Measurements from ENCODE around the gene RIOK3. TPM values are rescaled to one million over a fixed set of nuclear protein-coding genes. Genes with fewer than 3 reads are reported as not detected.

Gene RIOK3
- total RNA-seq, 5 donors from 2014 or later (not counting 1 experiment from before 2014, with no cell fraction given), result 63.1 to 99.2 (median 65.3) TPM

GRCh38 chr18:23462876-23463275 is 9.8 kb downstream of the RIOK3 start:
- Histone ChIP-seq H3K4me1 (ENCODE audit: control insufficient read depth in 1 of 2, extremely low read depth in 1 of 2, insufficient read depth in 2 of 2, low read length in 2 of 2) (peaks cover 3 to 24% of the 10 kb centered on the region in 2 experiments), H3K36me3 (ENCODE audit: control insufficient read depth in 2 of 2, extremely low read depth in 1 of 2, insufficient read depth in 1 of 2, low read length in 1 of 2) (peaks cover 3 to 57% of the 10 kb centered on the region in 2 donors), H3K27me3 (replicated peaks in 1 of 2; ENCODE audit: control insufficient read depth in 2 of 2, extremely low read depth in 1 of 2, insufficient read depth in 2 of 2, low read length in 1 of 2) (no peaks in the 10 kb centered on the region), H3K9me3 (no peaks in the 10 kb centered on the region), H3K27ac (ENCODE audit: low read length) (no peak overlapping the region), H3K4me3 (ENCODE audit: control insufficient read depth in 1 of 2, extremely low read depth in 1 of 2, low read length in 1 of 2) (no peak overlapping the region)
- Mint-ChIP-seq H3K27me3 (no peaks in the 10 kb centered on the region), H3K9me3 (no peaks in the 10 kb centered on the region), H3K4me1 (peaks cover 36 to 41% (median 39%) of the 10 kb centered on the region in 3 donors), H3K27ac (no peak overlapping the region), H3K36me3 (peaks cover 35% of the 10 kb centered on the region), H3K4me3 (no peak overlapping the region)
- DNase-seq (no peak), ATAC-seq (replicated peaks in 1 of 4) (no peak)
- POLR2A ChIA-PET, result interaction anchor here in 1 of 2 donors (0.7 kb wide), 1 partner anchor 283 kb away, joined by 3 read pairs; no protein-coding TSS in a partner anchor
- WGBS (ENCODE audit: insufficient coverage), result no CpG with 5 or more reads among the region's 2 CpGs
- CTCF ChIA-PET, result interaction anchor here in 1 of 2 donors (0.6 to 1.3 kb wide), 3 partner anchors 23 to 1850 kb away, joined by 3 to 5 read pairs (median 3); no protein-coding TSS in a partner anchor

- CTCF ChIA-PET, result interaction anchor here in 1 of 2 donors (0.6 to 0.7 kb wide), 2 partner anchors 145 to 800 kb away, joined by 4 to 8 read pairs; no protein-coding TSS in a partner anchor
- DNase-seq, result no peak
- Histone ChIP-seq H3K27me3 (replicated peaks in 1 of 2; ENCODE audit: control insufficient read depth in 2 of 2, extremely low read depth in 1 of 2, insufficient read depth in 2 of 2, low read length in 1 of 2) (no peaks in the 10 kb centered on the region), H3K9me3 (no peaks in the 10 kb centered on the region), H3K4me1 (ENCODE audit: control insufficient read depth in 1 of 2, extremely low read depth in 1 of 2, insufficient read depth in 2 of 2, low read length in 2 of 2) (no peaks in the 10 kb centered on the region), H3K36me3 (ENCODE audit: control insufficient read depth in 2 of 2, extremely low read depth in 1 of 2, insufficient read depth in 1 of 2, low read length in 1 of 2) (peaks cover 7 to 78% of the 10 kb centered on the region in 2 donors), H3K27ac (ENCODE audit: low read length) (no peak overlapping the region), H3K4me3 (ENCODE audit: control insufficient read depth in 1 of 2, extremely low read depth in 1 of 2, low read length in 1 of 2) (no peak overlapping the region)
- ATAC-seq (replicated peaks in 1 of 4), result no peak
- no peaks in the 10 kb centered on the region for H3K27me3 Mint-ChIP-seq
- H3K4me1 Mint-ChIP-seq, result peaks cover 0 to 13% (median 1%) of the 10 kb centered on the region in 3 donors
- peaks cover 34% of the 10 kb centered on the region for H3K36me3 Mint-ChIP-seq
- H3K9me3 Mint-ChIP-seq, result no peaks in the 10 kb centered on the region
- H3K27ac Mint-ChIP-seq, result no peak overlapping the region
- POLR2A ChIA-PET, result no interaction called here
- H3K4me3 Mint-ChIP-seq, result no peak overlapping the region
- no CpG with 5 or more reads among the region's 3 CpGs for WGBS (ENCODE audit: insufficient coverage)
Measured at GRCh38 chr18:23468753-23469459, 15.8 kb downstream of the RIOK3 start.

- no peaks in the 10 kb centered on the region for H3K9me3 Mint-ChIP-seq
- H3K36me3 ChIP-seq (ENCODE audit: control insufficient read depth in 2 of 2, extremely low read depth in 1 of 2, insufficient read depth in 1 of 2, low read length in 1 of 2), result peaks cover 7 to 81% of the 10 kb centered on the region in 2 donors
- no peak overlapping the region for H3K4me3 Mint-ChIP-seq
- peaks cover 0 to 13% (median 0%) of the 10 kb centered on the region in 3 donors for H3K4me1 Mint-ChIP-seq
- H3K27me3 ChIP-seq (replicated peaks in 1 of 2; ENCODE audit: control insufficient read depth in 2 of 2, extremely low read depth in 1 of 2, insufficient read depth in 2 of 2, low read length in 1 of 2), result no peaks in the 10 kb centered on the region
- H3K36me3 Mint-ChIP-seq, result peaks cover 37% of the 10 kb centered on the region
- H3K4me1 ChIP-seq (ENCODE audit: control insufficient read depth in 1 of 2, extremely low read depth in 1 of 2, insufficient read depth in 2 of 2, low read length in 2 of 2), result no peaks in the 10 kb centered on the region
- no peak for ATAC-seq (replicated peaks in 1 of 4)
- 93% methylated on average over 2 of the region's 2 CpGs for WGBS (ENCODE audit: insufficient coverage)
- peak overlapping the region in 1 of 2 donors; percentile 35 for H3K27ac Mint-ChIP-seq
- no peaks in the 10 kb centered on the region for H3K27me3 Mint-ChIP-seq
- no peak overlapping the region for H3K4me3 ChIP-seq (ENCODE audit: control insufficient read depth in 1 of 2, extremely low read depth in 1 of 2, low read length in 1 of 2)
- POLR2A ChIA-PET, result interaction anchor here (0.5 to 0.6 kb wide), 2 partner anchors 16 kb away, joined by 4 to 12 read pairs; no protein-coding TSS in a partner anchor
- no peak overlapping the region for H3K27ac ChIP-seq (ENCODE audit: low read length)
- CTCF ChIA-PET, result interaction anchor here in 1 of 2 donors (0.6 to 0.8 kb wide), 3 partner anchors 12 to 77 kb away, joined by 3 read pairs; no protein-coding TSS in a partner anchor
- no peaks in the 10 kb centered on the region for H3K9me3 ChIP-seq
- no peak for DNase-seq
Measured at GRCh38 chr18:23470620-23471387, 17.7 kb downstream of the RIOK3 start.

GRCh38 chr18:23471486-23471885 is 18.4 kb downstream of the RIOK3 start:
- Histone ChIP-seq H3K36me3 (ENCODE audit: control insufficient read depth in 2 of 2, extremely low read depth in 1 of 2, insufficient read depth in 1 of 2, low read length in 1 of 2) (peaks cover 7 to 81% of the 10 kb centered on the region in 2 donors), H3K27me3 (replicated peaks in 1 of 2; ENCODE audit: control insufficient read depth in 2 of 2, extremely low read depth in 1 of 2, insufficient read depth in 2 of 2, low read length in 1 of 2) (no peaks in the 10 kb centered on the region), H3K9me3 (no peaks in the 10 kb centered on the region), H3K4me1 (ENCODE audit: control insufficient read depth in 1 of 2, extremely low read depth in 1 of 2, insufficient read depth in 2 of 2, low read length in 2 of 2) (no peaks in the 10 kb centered on the region), H3K4me3 (ENCODE audit: control insufficient read depth in 1 of 2, extremely low read depth in 1 of 2, low read length in 1 of 2) (no peak overlapping the region), H3K27ac (ENCODE audit: low read length) (no peak overlapping the region)
- Mint-ChIP-seq H3K9me3 (no peaks in the 10 kb centered on the region), H3K4me1 (peaks cover 0 to 13% (median 0%) of the 10 kb centered on the region in 3 donors), H3K27ac (no peak overlapping the region), H3K36me3 (peaks cover 37% of the 10 kb centered on the region), H3K27me3 (no peaks in the 10 kb centered on the region), H3K4me3 (no peak overlapping the region)
- ChIA-PET POLR2A (interaction anchor here in 1 of 2 donors (0.6 kb wide), 1 partner anchor 16 kb away, joined by 12 read pairs; no protein-coding TSS in a partner anchor), CTCF (interaction anchor here in 1 of 2 donors (0.6 kb wide), 1 partner anchor 76 kb away, joined by 3 read pairs; no protein-coding TSS in a partner anchor)
- DNase-seq, result no peak
- WGBS (ENCODE audit: insufficient coverage), result 98% methylated on average over 6 of the region's 6 CpGs
- no peak for ATAC-seq (replicated peaks in 1 of 4)

- H3K4me3 ChIP-seq (ENCODE audit: control insufficient read depth in 1 of 2, extremely low read depth in 1 of 2, low read length in 1 of 2), result no peak overlapping the region
- peaks cover 15 to 67% of the 10 kb centered on the region in 2 donors for H3K36me3 ChIP-seq (ENCODE audit: control insufficient read depth in 2 of 2, extremely low read depth in 1 of 2, insufficient read depth in 1 of 2, low read length in 1 of 2)
- Mint-ChIP-seq H3K27ac (no peak overlapping the region), H3K27me3 (no peaks in the 10 kb centered on the region), H3K4me3 (no peak overlapping the region), H3K36me3 (peaks cover 47% of the 10 kb centered on the region), H3K4me1 (peaks cover 0 to 2% (median 0%) of the 10 kb centered on the region in 3 donors), H3K9me3 (no peaks in the 10 kb centered on the region)
- CTCF ChIA-PET, result interaction anchor here in 1 of 2 donors (0.5 kb wide), 1 partner anchor 30 kb away, joined by 3 read pairs; no protein-coding TSS in a partner anchor
- ATAC-seq (replicated peaks in 1 of 4) (no peak), DNase-seq (no peak)
- H3K27me3 ChIP-seq (replicated peaks in 1 of 2; ENCODE audit: control insufficient read depth in 2 of 2, extremely low read depth in 1 of 2, insufficient read depth in 2 of 2, low read length in 1 of 2), result no peaks in the 10 kb centered on the region
- no peaks in the 10 kb centered on the region for H3K9me3 ChIP-seq
- POLR2A ChIA-PET, result interaction anchor here in 1 of 2 donors (0.6 kb wide), 1 partner anchor 333 kb away, joined by 4 read pairs; no protein-coding TSS in a partner anchor
- no peak overlapping the region for H3K27ac ChIP-seq (ENCODE audit: low read length)
- WGBS (ENCODE audit: insufficient coverage), result 40% methylated on average over 1 of the region's 3 CpGs
- H3K4me1 ChIP-seq (ENCODE audit: control insufficient read depth in 1 of 2, extremely low read depth in 1 of 2, insufficient read depth in 2 of 2, low read length in 2 of 2), result no peaks in the 10 kb centered on the region
Measured at GRCh38 chr18:23479829-23480505, 26.9 kb downstream of the RIOK3 start.

Data from T-cell (primary cell).